Raji (cell line): ENCODE measurements around the gene L3MBTL4.

Source experiments
- POLR2A ChIP-seq: IDR thresholded peaks from 2 replicates; pipeline ENCODE4 v1.6.1; 2011; ENCODE audit warnings: low read depth, low read length, control low read depth; ENCODE audit not compliant: insufficient read depth

The L3MBTL4 gene

DNA sequence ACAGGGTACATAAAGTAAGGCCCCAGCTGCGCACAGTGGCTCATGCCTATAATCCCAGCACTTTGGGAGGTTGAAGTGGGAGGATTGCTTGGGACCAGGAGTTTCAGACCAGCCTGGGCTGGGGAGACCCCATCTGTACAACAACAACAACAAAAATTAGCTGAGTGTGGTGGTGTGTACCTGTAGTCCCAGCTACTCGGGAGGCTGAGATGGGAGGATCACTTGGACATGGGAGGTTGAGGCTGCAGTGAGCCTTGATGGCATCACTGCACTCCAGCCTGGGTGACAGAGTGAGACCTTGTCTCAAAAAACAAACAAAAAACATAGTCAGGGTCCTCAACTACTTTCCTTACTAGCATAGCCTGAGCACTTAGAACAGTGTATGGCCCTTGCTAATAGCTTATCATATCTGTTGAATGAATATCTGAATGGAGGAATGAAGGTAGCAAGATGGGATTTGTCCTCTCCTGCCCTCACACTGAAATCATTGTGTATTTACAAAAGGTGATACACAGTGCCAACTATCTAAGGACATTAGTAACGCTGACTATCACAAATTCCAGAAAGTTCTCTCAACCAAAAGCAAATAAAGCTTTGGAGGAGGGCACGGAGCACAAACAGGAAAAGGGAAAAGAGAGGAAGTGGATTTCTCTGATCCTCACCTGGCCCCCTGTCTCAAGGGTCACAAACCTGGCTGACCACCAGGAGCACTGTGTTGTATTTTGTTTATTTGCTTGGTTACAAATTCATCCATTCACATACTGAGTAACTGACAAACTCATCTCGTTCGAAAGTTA lies 38.1 kb downstream of the L3MBTL4 start:
- no peak for TF ChIP-seq POLR2A

GRCh38 chr18:6374935-6375529 lies 39.7 kb downstream of the L3MBTL4 start:
- TF ChIP-seq POLR2A, result no peak

DNA sequence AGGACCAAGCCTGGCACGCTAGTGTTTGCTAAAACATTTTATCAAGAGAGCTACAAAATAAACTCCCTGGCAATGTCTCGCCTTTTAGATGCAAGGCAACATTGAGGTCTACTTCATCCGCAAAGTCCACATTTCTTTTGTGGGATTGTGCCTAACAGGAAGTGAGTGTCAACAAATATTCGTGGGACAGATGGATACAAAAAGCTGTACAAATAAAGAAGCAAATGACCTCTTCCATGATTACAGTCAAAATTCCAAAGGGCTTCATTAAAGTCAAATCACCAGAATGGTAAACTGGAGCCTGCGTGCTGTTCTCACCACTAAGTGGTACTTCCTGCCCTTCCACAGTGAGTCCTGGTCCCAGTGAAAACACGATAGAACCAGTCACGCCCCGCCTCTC lies 40.4 kb downstream of the L3MBTL4 start:
- TF ChIP-seq POLR2A, result no peak

GRCh38 chr18:6373187-6373586 lies 41.5 kb downstream of the L3MBTL4 start:
- no peak for TF ChIP-seq POLR2A

- no peak for TF ChIP-seq POLR2A
These were observed 43.6 kb downstream of the L3MBTL4 start for GRCh38 chr18:6370886-6371635.

DNA sequence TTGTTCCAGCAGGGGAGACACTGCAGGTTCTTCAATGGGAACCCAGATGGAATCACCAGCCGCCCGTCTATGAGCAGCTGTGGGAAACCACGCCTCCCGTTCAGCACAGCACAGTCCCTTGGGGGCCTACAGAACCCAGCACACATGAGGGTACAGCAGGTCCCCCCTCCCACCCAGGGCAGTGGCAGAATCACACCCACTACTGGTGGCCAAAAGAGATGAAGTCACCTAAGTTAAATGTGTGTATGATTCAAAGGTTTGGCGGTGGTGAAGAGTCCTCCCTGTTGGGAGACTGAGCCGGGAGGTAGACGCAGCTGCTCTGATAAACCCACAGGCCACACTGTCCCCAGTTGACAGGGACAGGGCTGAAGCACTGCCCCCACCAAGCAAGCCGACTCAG lies 44.3 kb downstream of the L3MBTL4 start:
- TF ChIP-seq POLR2A, result no peak

DNA sequence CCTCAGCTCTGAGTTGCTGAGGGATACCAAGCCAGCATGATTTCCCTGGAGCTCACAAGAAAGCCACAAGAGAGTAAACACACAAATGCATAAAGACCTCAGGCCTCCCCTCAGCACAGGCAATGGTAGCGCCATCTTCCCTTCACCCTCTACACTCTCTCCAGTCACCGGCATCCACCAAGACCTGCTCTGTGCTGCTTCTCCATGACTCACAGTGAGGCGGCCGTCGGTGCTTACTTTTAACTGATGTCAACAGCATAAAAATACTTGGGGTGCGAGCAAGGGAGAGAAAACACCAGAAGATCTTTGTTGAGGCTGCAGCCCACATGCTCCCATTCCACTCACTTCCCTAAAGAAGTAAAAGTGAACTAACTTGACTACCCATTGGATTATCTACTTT lies 46.7 kb downstream of the L3MBTL4 start:
- TF ChIP-seq POLR2A, result no peak

- TF ChIP-seq POLR2A, result no peak
These were observed 47.5 kb downstream of the L3MBTL4 start for GRCh38 chr18:6367208-6367607.

GRCh38 chr18:6366776-6367175 lies 47.9 kb downstream of the L3MBTL4 start:
- TF ChIP-seq POLR2A, result no peak

- no peak for TF ChIP-seq POLR2A
These were observed 49.3 kb downstream of the L3MBTL4 start for GRCh38 chr18:6365385-6365784.

DNA sequence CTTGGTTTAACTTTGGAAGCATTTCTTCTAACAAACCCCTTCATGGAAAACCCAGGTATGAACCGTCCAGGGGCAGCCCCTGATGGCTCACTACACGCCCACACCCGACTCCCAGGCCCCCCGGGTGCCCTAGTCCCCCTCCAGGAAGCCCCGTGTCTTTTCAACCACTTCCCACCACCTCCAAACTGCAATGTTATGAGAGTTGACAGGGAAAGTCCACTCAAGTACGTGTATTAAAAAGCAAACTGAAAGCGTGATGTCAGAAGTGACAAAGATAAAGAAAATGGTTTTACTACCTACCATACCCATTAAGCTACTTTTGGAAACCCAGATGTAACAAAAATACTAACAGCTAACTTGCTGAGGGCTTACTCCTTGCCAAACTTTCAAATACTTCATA lies 51.5 kb downstream of the L3MBTL4 start:
- no peak for TF ChIP-seq POLR2A

- TF ChIP-seq POLR2A, result no peak
These were observed 52.1 kb downstream of the L3MBTL4 start for GRCh38 chr18:6362559-6363129.

- no peak for TF ChIP-seq POLR2A
These were observed 57.0 kb downstream of the L3MBTL4 start for GRCh38 chr18:6357668-6358067.

DNA sequence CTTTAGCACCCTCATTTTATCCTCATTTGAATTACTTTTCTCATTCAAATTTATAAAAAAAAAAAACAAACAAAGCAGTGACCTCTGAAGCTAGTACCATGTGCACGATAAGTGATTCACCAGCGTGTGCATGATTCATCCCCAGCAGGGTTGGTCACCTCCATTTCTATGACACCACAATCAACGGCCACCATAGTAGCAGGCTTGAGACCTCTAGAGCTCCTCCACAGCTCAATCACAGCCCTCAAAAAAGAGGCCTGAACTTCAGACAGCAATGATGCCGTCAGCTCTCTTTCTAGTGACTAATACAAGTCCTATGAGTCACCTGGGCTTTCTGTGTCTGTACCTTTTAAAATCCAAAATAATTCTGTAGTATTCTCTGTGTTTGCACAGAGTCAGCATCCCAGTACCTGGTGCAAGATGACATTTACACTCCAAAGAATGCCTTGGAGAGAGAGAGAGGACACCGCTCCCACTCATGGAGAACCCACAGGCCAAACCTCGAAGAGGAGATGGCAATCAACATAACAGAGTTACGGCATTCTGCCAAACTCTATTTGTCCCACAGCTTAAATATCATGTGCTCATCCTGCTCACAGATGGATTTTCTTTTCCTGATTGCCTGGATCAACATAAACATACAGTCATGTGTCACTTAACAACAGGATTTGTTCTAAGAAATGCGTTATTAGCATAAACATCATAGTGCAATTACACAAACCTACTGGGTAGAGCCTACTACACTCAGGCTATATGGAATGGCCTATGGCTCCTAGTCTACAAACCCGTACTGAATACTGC lies 58.7 kb downstream of the L3MBTL4 start:
- TF ChIP-seq POLR2A, result no peak

DNA sequence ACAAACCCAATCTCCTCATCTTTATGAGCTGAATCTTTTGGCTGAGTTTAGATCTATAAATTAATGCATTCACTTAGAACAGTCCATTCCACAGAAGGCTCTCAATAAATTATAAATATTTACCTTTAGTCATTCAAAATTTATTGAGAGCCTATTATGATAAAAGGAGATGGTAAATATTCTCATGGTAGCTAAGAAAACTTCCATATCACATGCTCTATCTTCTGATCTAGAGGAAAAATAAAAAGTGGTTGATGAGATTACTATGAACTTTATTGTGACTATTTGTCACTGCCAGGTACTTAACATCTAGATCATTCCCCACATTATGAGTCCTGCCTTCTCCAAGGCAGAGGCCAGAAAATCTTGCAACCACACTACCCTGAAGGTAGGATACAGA lies 62.4 kb downstream of the L3MBTL4 start:
- TF ChIP-seq POLR2A, result no peak
